Kidney epithelial cell (primary cell): Measurements from ENCODE around the gene TENT5C. TPM values are rescaled to one million over a fixed set of nuclear protein-coding genes. Genes with fewer than 3 reads are reported as not detected.

Experiments used
- DNase-seq: peaks from one replicate; pipeline ENCODE4 v3.0.0-alpha.2; 2010; ENCODE audit warnings: low read depth
- H3K27me3 ChIP-seq: 2 replicates; pipeline ENCODE4 v1.6.0; 2011; ENCODE audit warnings: low read length; ENCODE audit not compliant: control insufficient read depth, insufficient read depth
- H3K36me3 ChIP-seq: 2 replicates; pipeline ENCODE4 v1.5.1; 2011; ENCODE audit warnings: low read length; ENCODE audit not compliant: control insufficient read depth, insufficient read depth
- H3K4me3 ChIP-seq: 2 replicates; pipeline ENCODE4 v1.5.1; 2011; ENCODE audit warnings: low read depth, mild to moderate bottlenecking, control low read depth, low read length
- total RNA-seq: library from RNA; depleted of rRNA; stranded (reverse); fragments of >200 nt; gene quantifications from 2 replicates; pipeline ENCODE4 v1.2.3, GENCODE V29; 2015
- TF ChIP-seq, protein P1 (sequence below): IDR thresholded peaks from 2 replicates; pipeline ENCODE4 v1.5.1; 2011; ENCODE audit warnings: mild to moderate bottlenecking, moderate library complexity, low read length, control low read depth, inconsistent platforms; ENCODE audit not compliant: insufficient read depth, poor library complexity, severe bottlenecking

Gene TENT5C
- total RNA-seq, 1 donor from 2014 or later = 0.13 TPM

DNA sequence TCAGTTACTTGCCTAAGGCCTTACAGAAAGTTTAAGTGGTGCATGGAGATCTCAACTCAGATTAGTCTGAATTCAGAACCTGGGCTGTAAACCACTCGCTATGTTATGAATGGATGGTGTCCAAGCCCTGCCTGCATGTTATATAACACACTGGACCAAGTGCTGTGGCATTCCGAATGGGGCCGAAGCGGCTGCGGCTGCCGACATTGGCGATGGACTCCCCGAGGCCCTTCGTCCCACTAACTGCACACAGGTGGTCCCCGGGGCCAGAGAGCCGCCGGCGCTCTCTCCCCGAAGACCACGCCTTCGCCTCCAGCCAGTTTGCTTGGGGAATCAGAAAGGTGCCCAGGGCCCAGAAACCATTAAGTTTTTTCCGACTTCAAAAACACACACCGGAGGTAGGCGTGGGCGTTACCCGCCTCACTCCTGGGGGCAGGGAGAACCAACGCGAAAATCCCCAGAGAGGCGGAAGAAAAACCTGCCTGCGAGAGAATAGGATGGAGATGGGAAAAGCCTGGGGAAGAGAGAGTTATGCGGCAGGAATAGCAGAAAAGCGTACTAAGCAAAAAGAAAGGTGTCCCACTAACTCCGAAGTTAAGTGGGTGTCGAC lies 579 bp upstream of the TENT5C start:
- Histone ChIP-seq H3K36me3 (no peaks in the 10 kb centered on the region), H3K4me3 (peak overlapping the region; percentile 64), H3K27me3 (peaks cover 16% of the 10 kb centered on the region)
- no peak for DNase-seq
- TF ChIP-seq, protein P1, sequence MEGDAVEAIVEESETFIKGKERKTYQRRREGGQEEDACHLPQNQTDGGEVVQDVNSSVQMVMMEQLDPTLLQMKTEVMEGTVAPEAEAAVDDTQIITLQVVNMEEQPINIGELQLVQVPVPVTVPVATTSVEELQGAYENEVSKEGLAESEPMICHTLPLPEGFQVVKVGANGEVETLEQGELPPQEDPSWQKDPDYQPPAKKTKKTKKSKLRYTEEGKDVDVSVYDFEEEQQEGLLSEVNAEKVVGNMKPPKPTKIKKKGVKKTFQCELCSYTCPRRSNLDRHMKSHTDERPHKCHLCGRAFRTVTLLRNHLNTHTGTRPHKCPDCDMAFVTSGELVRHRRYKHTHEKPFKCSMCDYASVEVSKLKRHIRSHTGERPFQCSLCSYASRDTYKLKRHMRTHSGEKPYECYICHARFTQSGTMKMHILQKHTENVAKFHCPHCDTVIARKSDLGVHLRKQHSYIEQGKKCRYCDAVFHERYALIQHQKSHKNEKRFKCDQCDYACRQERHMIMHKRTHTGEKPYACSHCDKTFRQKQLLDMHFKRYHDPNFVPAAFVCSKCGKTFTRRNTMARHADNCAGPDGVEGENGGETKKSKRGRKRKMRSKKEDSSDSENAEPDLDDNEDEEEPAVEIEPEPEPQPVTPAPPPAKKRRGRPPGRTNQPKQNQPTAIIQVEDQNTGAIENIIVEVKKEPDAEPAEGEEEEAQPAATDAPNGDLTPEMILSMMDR = no peak

DNA sequence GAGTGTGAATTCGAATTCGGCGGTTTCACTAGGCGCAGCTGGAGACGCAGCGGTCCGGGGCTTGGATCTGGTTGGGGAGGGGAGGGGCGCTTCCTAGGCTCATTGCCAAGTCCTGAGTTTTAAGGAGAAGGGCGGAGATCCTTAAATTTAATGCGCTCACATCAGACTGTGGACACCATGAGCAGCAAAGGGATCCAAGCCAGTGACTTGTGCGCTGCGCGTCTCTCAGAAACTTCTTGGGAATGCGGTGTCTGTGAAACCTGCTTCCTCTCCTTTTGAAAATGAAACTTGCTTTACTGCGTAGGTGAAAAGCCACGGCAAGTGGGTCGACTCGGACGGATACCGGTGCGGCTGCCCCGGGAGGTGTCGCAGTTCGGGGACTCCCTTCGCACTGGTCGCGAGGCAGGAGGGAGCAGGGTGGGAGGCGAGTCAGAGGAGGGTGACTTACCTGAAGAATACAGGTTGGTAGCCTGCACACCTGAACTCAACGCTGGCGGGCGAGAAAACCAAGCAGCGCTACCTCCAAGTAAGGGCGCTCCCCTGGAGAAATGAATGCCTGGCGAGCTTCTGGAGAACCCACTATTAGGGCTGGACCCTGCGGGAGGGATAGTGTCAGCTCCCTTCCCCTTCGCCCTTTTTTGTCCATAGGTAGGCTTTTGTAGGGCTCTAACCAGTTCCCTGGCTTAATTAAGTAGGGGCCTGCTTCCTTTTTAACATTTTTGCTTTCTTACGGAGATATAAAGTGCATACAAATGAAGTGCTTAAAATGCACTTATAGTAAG lies 992 bp downstream of the TENT5C start:
- TF ChIP-seq, protein P1 = no peak
- no peaks in the 10 kb centered on the region for H3K36me3 ChIP-seq
- peak overlapping the region; percentile 44 for H3K4me3 ChIP-seq
- DNase-seq = no peak
- H3K27me3 ChIP-seq = peaks cover 7% of the 10 kb centered on the region

DNA sequence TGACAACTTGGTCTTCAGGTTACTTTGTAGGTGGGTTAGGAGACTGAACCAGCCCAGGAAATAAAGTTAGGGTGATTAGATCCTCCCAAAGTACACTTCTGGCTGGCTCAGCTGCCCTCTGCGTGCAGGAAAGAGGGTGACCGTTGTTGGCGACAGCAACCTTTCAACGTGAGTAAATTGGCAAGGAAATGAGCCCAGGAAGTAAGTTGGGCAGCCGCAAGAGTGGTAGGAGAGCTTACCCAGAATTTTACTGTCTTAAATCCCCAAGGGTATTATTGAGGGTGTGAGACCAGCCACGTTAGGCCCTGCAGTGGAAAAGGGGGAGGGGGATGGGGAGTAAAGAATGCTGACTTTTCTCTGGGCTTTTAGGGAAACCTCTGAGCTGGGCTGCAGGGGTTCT lies 1.6 kb downstream of the TENT5C start:
- TF ChIP-seq, protein P1 = no peak
- DNase-seq = no peak
- Histone ChIP-seq H3K4me3 (no peak overlapping the region), H3K36me3 (no peaks in the 10 kb centered on the region), H3K27me3 (peaks cover 7% of the 10 kb centered on the region)

DNA sequence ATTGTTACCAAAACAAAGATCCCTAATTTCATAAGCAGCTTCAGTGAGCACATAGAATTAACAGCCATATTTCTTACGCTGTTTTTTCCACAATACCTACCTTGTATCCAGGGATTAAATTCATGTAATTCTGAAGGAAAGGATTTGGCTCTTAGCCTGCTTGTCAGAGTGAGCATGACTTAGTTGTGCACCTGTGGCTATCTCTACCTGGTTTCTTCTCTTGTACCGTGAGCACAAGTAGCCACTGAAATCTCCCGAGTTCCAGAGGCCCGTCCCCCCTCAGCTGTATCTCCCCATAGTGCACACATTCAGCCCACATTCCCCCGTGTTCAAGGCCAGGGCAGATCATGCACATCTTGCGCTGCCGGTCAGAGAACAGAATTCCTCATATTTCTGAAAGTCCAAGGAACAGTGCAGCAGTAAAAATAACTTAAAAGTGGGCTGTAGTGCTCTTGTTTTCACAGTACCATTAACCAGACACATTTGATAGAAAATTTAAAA lies 2.3 kb downstream of the TENT5C start:
- H3K27me3 ChIP-seq = peaks cover 7% of the 10 kb centered on the region
- no peak for DNase-seq
- H3K36me3 ChIP-seq = no peaks in the 10 kb centered on the region
- no peak overlapping the region for H3K4me3 ChIP-seq
- TF ChIP-seq, protein P1 = no peak

DNA sequence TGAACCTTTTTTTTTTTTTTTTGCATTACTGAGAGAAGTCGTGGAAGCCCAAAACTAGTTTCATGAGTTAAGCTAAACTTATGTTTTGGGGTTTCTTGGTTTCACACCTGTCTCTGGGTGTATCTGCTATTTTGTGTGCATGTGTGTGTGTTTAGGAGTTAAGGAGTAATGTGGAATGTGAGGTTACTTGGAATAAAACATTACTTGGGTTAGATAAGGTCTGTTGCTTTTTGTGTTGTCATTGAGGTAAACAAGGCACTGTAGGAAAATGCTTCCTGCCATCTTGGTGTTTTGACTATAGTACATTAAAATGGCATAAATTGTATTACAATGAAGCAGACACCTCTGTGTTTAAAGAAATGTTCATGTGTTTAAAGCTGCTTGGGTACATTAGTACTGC lies 2.9 kb downstream of the TENT5C start:
- TF ChIP-seq, protein P1 = no peak
- Histone ChIP-seq H3K36me3 (no peaks in the 10 kb centered on the region), H3K4me3 (no peak overlapping the region), H3K27me3 (peaks cover 7% of the 10 kb centered on the region)
- DNase-seq = no peak
